BE2C (cell line): ENCODE data around the gene SBK2.

Source experiments
- DNase-seq: peaks from one replicate; pipeline ENCODE4 v3.0.0-alpha.2; 2020
- H3K27me3 ChIP-seq: fragments of 250-450 bp; sonication (Bioruptor Pico); 2 replicates; pipeline ENCODE4 v1.5.1; 2020; ENCODE audit warnings: mild to moderate bottlenecking
- H3K36me3 ChIP-seq: fragments of 250-450 bp; sonication (Bioruptor Pico); 2 replicates; pipeline ENCODE4 v1.5.1; 2020; ENCODE audit warnings: mild to moderate bottlenecking
- H3K4me1 ChIP-seq: fragments of 250-450 bp; sonication (Bioruptor Pico); 2 replicates; pipeline ENCODE4 v1.5.1; 2020
- H3K4me3 ChIP-seq: 2 replicates; pipeline ENCODE4 v1.5.1; 2011; ENCODE audit warnings: low read depth, low read length
- H3K9me3 ChIP-seq: fragments of 250-450 bp; sonication (Bioruptor Pico); 2 replicates; pipeline ENCODE4 v1.5.1; 2020
- TF ChIP-seq, protein P1 (sequence below): IDR thresholded peaks from 2 replicates; pipeline ENCODE4 v1.5.1; 2012; ENCODE audit warnings: mild to moderate bottlenecking, low read depth, low read length

Gene SBK2

GRCh38 chr19:55530996-55531395, 5.9 kb downstream of the SBK2 start:
- DNase-seq: no peak
- no peaks in the 10 kb centered on the region for H3K27me3 ChIP-seq
- H3K9me3 ChIP-seq: no peaks in the 10 kb centered on the region
- TF ChIP-seq, protein P1, sequence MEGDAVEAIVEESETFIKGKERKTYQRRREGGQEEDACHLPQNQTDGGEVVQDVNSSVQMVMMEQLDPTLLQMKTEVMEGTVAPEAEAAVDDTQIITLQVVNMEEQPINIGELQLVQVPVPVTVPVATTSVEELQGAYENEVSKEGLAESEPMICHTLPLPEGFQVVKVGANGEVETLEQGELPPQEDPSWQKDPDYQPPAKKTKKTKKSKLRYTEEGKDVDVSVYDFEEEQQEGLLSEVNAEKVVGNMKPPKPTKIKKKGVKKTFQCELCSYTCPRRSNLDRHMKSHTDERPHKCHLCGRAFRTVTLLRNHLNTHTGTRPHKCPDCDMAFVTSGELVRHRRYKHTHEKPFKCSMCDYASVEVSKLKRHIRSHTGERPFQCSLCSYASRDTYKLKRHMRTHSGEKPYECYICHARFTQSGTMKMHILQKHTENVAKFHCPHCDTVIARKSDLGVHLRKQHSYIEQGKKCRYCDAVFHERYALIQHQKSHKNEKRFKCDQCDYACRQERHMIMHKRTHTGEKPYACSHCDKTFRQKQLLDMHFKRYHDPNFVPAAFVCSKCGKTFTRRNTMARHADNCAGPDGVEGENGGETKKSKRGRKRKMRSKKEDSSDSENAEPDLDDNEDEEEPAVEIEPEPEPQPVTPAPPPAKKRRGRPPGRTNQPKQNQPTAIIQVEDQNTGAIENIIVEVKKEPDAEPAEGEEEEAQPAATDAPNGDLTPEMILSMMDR: no peak
- no peaks in the 10 kb centered on the region for H3K4me1 ChIP-seq
- H3K4me3 ChIP-seq: no peak overlapping the region
- no peaks in the 10 kb centered on the region for H3K36me3 ChIP-seq

GRCh38 chr19:55529636-55530234, 7.2 kb downstream of the SBK2 start:
- DNase-seq: no peak
- Histone ChIP-seq H3K9me3 (no peaks in the 10 kb centered on the region), H3K4me1 (no peaks in the 10 kb centered on the region), H3K27me3 (no peaks in the 10 kb centered on the region), H3K4me3 (no peak overlapping the region), H3K36me3 (no peaks in the 10 kb centered on the region)
- TF ChIP-seq, protein P1: no peak

DNA sequence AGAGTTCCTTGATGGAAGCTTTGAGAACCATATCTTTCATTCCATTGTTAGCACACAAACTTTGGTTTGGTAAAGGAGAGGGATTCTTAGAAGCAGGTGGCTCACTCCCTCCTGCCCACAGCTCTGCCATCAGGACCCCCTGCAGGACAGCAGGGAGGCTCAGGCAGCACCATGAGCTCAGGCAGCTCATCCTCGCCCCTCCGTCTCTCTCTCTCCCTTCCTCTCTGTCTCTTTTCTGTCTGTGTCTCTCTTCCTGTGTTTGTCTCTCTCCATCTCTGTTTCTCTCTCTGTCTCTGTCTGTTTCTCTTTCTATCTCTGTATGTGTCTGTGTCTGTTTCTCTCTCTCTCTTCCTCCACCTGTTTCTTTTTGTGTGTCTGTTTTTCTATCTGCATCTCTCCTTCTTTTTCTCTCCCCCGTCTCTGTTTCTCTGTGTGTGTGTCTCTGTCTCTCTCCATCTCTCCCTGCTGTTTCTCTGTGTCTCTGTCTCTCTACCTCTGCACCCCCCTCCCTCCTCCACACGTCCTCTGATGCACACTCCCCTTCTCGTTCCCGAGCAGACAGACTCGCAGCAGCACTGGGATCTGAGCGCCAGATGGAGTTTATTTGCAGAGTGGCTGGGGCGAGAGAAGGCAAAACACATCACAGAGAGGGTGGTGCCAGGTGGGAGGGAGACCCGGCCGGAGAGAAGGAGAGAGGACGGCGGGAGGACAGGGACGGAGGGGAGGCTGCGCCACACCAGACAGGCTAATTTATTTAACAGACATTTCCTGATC, 8.7 kb downstream of the SBK2 start:
- TF ChIP-seq, protein P1: no peak
- no peaks in the 10 kb centered on the region for H3K36me3 ChIP-seq
- peak; percentile 37 for DNase-seq

GRCh38 chr19:55527197-55528029, 9.5 kb downstream of the SBK2 start:
- Histone ChIP-seq H3K27me3 (no peaks in the 10 kb centered on the region), H3K36me3 (no peaks in the 10 kb centered on the region), H3K4me3 (no peak overlapping the region), H3K9me3 (no peaks in the 10 kb centered on the region), H3K4me1 (no peaks in the 10 kb centered on the region)
- TF ChIP-seq, protein P1: no peak
- DNase-seq: no peak

More for the DNA sequence above, 8.7 kb downstream of the SBK2 start:
- no peaks in the 10 kb centered on the region for H3K27me3 ChIP-seq
- H3K4me3 ChIP-seq: no peak overlapping the region
- H3K9me3 ChIP-seq: no peaks in the 10 kb centered on the region
- H3K4me1 ChIP-seq: no peaks in the 10 kb centered on the region

DNA sequence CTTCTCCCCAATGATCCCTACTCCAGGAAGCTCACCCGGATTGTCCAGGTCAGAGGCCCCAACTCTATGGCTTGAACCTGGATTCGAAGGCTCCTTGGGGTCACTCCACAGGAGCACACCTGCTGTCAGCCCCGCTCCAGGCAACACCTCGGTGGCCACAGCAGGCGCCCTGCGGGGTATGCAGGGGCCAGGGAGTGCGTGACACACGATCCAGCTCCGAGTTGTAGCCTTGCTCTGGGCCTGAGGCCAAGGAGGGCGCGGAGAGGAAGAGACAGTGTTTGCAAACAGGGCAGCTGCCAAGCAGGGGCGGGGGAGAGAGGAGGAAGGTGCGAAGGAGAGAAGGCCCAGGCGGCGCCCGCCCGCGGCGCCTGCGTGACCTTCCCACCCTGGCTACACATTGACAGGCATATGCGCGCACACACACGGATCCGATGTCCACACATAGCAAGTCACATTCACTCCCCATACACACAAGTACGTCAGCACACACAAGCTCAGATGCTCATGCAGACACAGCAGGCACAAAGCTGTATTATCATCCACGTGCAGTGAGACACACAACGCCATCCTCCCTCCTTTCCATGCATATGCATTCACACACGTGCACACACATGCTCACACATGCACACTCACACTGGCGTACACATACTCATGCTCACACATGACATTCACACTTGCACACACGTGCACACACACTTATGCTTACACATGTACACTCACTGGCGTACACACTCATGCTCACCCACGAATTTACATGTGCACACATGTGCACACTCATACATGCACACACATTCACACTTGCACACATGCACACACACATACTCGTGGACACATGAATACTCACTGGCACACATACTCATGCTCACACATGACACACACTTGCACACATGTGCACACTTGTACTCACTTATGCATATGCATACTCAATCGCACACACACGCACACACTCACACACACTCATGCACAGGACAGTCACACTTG, 10.4 kb downstream of the SBK2 start:
- DNase-seq: peak; percentile 50

More for the DNA sequence above, 10.4 kb downstream of the SBK2 start:
- H3K4me1 ChIP-seq: peaks cover 5% of the 10 kb centered on the region
- no peaks in the 10 kb centered on the region for H3K36me3 ChIP-seq
- no peaks in the 10 kb centered on the region for H3K9me3 ChIP-seq
- no peak overlapping the region for H3K4me3 ChIP-seq
- no peaks in the 10 kb centered on the region for H3K27me3 ChIP-seq
- TF ChIP-seq, protein P1: no peak
